Loucy (cell line): ENCODE results near the gene C6orf47.

ENCODE experiments used
- H2AFZ ChIP-seq: fragments of 200-600 bp; sonication (generic); 2 replicates; pipeline ENCODE4 v1.6.0; 2016; ENCODE audit warnings: antibody characterized with exemption, mild to moderate bottlenecking, low read length, moderate library complexity
- H3F3A ChIP-seq: fragments of 200-600 bp; 2 replicates; pipeline ENCODE4 v1.6.0; 2016; ENCODE audit warnings: antibody characterized with exemption, low read depth, mild to moderate bottlenecking
- H3K27me3 ChIP-seq: fragments of 200-600 bp; sonication (generic); 2 replicates; pipeline ENCODE4 v1.6.1; 2014; ENCODE audit warnings: low read length, mild to moderate bottlenecking; ENCODE audit not compliant: insufficient read depth, poor library complexity, severe bottlenecking
- H3K36me3 ChIP-seq: fragments of 200-600 bp; sonication (generic); 2 replicates; pipeline ENCODE4 v1.6.1; 2016; ENCODE audit warnings: low read length; ENCODE audit not compliant: insufficient read depth
- H3K4me1 ChIP-seq: fragments of 200-600 bp; sonication (generic); 2 replicates; pipeline ENCODE4 v1.5.1; 2014; ENCODE audit warnings: low read length, mild to moderate bottlenecking; ENCODE audit not compliant: insufficient read depth, poor library complexity, severe bottlenecking
- H3K4me2 ChIP-seq: fragments of 200-600 bp; sonication (generic); 2 replicates; pipeline ENCODE4 v1.6.0; 2014; ENCODE audit warnings: antibody characterized with exemption, low read length, low read depth, mild to moderate bottlenecking; ENCODE audit not compliant: poor library complexity, severe bottlenecking
- H3K4me3 ChIP-seq: fragments of 200-600 bp; sonication (generic); 2 replicates; pipeline ENCODE4 v1.5.1; 2014; ENCODE audit warnings: low read length, mild to moderate bottlenecking, mixed read lengths; ENCODE audit not compliant: poor library complexity, severe bottlenecking
- H3K79me2 ChIP-seq: fragments of 200-600 bp; sonication (generic); 2 replicates; pipeline ENCODE4 v1.6.1; 2014; ENCODE audit warnings: low read length; ENCODE audit not compliant: insufficient read depth
- H3K9ac ChIP-seq: fragments of 200-600 bp; sonication (generic); 2 replicates; pipeline ENCODE4 v1.6.0; 2014; ENCODE audit warnings: mild to moderate bottlenecking, low read depth, low read length, moderate library complexity; ENCODE audit not compliant: poor library complexity, severe bottlenecking
- H3K9me2 ChIP-seq: fragments of 200-600 bp; sonication (generic); replicated peaks from 2 replicates; pipeline ENCODE4 v1.6.1; 2016; ENCODE audit warnings: low read depth, low read length, mixed read lengths
- H3K9me3 ChIP-seq: fragments of 200-600 bp; sonication (generic); 2 replicates; pipeline ENCODE4 v1.6.1; 2014; ENCODE audit warnings: mild to moderate bottlenecking, antibody characterized with exemption, low read length, low read depth; ENCODE audit not compliant: insufficient read depth
- H4K20me1 ChIP-seq: fragments of 200-600 bp; sonication (generic); 2 replicates; pipeline ENCODE4 v1.6.0; 2014; ENCODE audit warnings: antibody characterized with exemption, low read length, mild to moderate bottlenecking; ENCODE audit not compliant: insufficient read depth, poor library complexity, severe bottlenecking
- CTCF ChIP-seq: fragments of 200-600 bp; sonication (generic); conservative IDR thresholded peaks from 2 replicates; pipeline ENCODE4 v1.5.1; 2014; ENCODE audit warnings: mild to moderate bottlenecking, antibody characterized with exemption, low read length
- EZH2phosphoT487 ChIP-seq: fragments of 200-600 bp; IDR thresholded peaks from 2 replicates; pipeline ENCODE4 v1.6.1; 2018; ENCODE audit warnings: antibody characterized with exemption, mild to moderate bottlenecking, moderate library complexity, borderline replicate concordance

The C6orf47 gene

DNA sequence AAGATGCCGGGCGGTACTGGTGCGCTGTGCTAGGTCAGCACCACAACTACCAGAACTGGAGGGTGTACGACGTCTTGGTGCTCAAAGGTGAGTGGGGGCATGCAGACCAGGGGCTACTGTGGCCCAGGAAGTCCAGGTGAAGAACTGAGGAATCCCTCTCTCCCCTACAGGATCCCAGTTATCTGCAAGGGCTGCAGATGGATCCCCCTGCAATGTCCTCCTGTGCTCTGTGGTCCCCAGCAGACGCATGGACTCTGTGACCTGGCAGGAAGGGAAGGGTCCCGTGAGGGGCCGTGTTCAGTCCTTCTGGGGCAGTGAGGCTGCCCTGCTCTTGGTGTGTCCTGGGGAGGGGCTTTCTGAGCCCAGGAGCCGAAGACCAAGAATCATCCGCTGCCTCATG, 47.1 kb upstream of the C6orf47 start:
- TF ChIP-seq EZH2phosphoT487 (no peak), CTCF (no peak)
- Histone ChIP-seq H3K4me1 (peaks cover 19% of the 10 kb centered on the region), H3K4me2 (no peak overlapping the region), H3K4me3 (no peak overlapping the region), H3K79me2 (peaks cover under 1% of the 10 kb centered on the region; the same call in 1 of the 2 replicates), H4K20me1 (no peaks in the 10 kb centered on the region), H3K27me3 (no peaks in the 10 kb centered on the region), H3K9ac (no peak overlapping the region), H3K9me2 (no peaks in the 10 kb centered on the region), H3K9me3 (no peaks in the 10 kb centered on the region), H2AFZ (no peak overlapping the region), H3K36me3 (no peaks in the 10 kb centered on the region), H3F3A (no peaks in the 10 kb centered on the region)

DNA sequence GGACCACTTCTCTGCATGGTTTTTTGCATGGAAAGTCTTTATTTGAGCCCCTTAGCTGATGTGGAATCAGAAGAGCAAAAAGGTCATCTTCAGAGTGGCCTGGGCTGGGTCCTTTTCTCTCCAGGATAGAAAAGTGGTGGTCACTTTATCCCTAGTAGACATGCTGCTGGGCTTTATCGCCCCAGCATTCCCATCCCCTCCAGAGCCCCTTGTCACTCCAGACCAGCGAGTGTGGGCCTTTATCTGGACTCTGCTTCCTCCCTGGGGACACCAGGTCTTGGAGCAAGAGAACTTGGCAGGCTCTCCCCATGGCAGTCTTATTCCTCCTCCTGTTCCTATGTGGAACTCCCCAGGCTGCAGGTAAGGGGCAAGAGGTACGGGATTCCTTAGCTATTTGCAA, 46.0 kb upstream of the C6orf47 start, which contains the start of gene LY6G6F:
LY6G6F (plus strand) TSS at position 268 of the 400 bp plus-strand sequence; CDS start at position 309, 41 bp downstream.
- Histone ChIP-seq H3K9ac (no peak within 1 kb of the TSS), H3K27me3 (no peaks in the 10 kb centered on the region), H2AFZ (no peak within 1 kb of the TSS), H4K20me1 (peaks cover 6% of the 10 kb centered on the region), H3K9me3 (no peaks in the 10 kb centered on the region), H3K79me2 (peaks cover 12% of the 10 kb centered on the region), H3K9me2 (no peaks in the 10 kb centered on the region), H3K4me1 (peaks cover 20% of the 10 kb centered on the region), H3F3A (no peaks in the 10 kb centered on the region), H3K4me3 (no peak within 1 kb of the TSS), H3K36me3 (no peaks in the 10 kb centered on the region), H3K4me2 (no peak within 1 kb of the TSS)
- TF ChIP-seq CTCF (no peak), EZH2phosphoT487 (no peak)

- Histone ChIP-seq H3K9me2 (no peaks in the 10 kb centered on the region), H3K9me3 (no peaks in the 10 kb centered on the region), H3K9ac (no peak overlapping the region), H3K27me3 (no peaks in the 10 kb centered on the region), H3K4me3 (no peak overlapping the region), H3K4me1 (peaks cover 20% of the 10 kb centered on the region), H3K4me2 (no peak overlapping the region), H3K36me3 (no peaks in the 10 kb centered on the region), H3K79me2 (peaks cover 19% of the 10 kb centered on the region), H4K20me1 (peaks cover 12% of the 10 kb centered on the region), H3F3A (no peaks in the 10 kb centered on the region), H2AFZ (no peak overlapping the region)
- TF ChIP-seq CTCF (no peak), EZH2phosphoT487 (no peak)
Observed at GRCh38 chr6:31705931-31706330, 45.4 kb upstream of the C6orf47 start.
